ENCODE measurements around the gene SNRNP27.
"Not testable (repeated sequence)": the region's sequence is repeated elsewhere in the genome, so short reads cannot be mapped to it uniquely, and the experiment has no call there.

DNA sequence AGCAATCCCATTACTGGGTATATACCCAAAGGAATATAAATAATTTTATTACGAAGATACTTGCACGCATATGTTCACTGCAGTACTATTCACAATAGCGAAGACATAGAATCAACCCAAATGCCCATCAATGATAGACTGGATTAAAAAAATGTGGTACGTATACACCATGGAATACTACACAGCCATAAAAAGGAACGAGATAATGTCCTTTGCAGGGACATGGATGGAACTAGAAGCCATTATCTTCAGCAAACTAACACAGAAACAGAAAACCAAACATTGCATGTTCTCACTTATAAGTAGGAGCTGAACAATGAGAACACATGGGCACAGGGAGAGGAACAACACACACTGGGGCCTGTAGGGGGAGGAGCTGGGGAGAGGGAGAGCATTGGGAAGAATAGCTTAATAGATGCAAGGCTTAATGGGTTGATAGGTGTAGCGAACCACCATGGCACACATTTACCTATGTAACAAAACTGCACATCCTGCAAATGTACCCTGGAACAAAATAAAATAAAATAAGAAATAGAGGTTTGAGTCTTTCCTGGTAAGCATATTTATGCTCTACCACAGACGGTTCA lies 825 bp upstream of the SNRNP27 start:
- TF ChIP-seq, protein P1, sequence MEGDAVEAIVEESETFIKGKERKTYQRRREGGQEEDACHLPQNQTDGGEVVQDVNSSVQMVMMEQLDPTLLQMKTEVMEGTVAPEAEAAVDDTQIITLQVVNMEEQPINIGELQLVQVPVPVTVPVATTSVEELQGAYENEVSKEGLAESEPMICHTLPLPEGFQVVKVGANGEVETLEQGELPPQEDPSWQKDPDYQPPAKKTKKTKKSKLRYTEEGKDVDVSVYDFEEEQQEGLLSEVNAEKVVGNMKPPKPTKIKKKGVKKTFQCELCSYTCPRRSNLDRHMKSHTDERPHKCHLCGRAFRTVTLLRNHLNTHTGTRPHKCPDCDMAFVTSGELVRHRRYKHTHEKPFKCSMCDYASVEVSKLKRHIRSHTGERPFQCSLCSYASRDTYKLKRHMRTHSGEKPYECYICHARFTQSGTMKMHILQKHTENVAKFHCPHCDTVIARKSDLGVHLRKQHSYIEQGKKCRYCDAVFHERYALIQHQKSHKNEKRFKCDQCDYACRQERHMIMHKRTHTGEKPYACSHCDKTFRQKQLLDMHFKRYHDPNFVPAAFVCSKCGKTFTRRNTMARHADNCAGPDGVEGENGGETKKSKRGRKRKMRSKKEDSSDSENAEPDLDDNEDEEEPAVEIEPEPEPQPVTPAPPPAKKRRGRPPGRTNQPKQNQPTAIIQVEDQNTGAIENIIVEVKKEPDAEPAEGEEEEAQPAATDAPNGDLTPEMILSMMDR (IDR thresholded peaks at IDR 0.05) = not testable (repeated sequence)
- TF ChIP-seq POLR2A (IDR thresholded peaks at IDR 0.05) = not testable (repeated sequence)

Data from sigmoid colon (tissue), 3 donors.